OCI-LY1 (cell line): ENCODE measurements around the gene RGMA.

Source experiments
- CTCF ChIP-seq: fragments of 200-600 bp; sonication (generic), shearing (Covaris generic); IDR thresholded peaks from 2 replicates; pipeline ENCODE4 v1.5.1; 2017; ENCODE audit warnings: mild to moderate bottlenecking, antibody characterized with exemption, low read length, moderate library complexity, mixed read lengths
- EZH2 ChIP-seq: fragments of 200-600 bp; sonication (generic), shearing (Covaris generic); IDR thresholded peaks from 2 replicates; pipeline ENCODE4 v1.8.0; 2017; ENCODE audit warnings: borderline replicate concordance, mixed run types, mild to moderate bottlenecking, antibody characterized with exemption, low read length, moderate library complexity, mixed read lengths

- TF ChIP-seq CTCF (no peak), EZH2 (no peak)
Measured at GRCh38 chr15:93027413-93027812, 61.6 kb downstream of the RGMA start.
